PC-9 (cell line): ENCODE measurements around the gene FURIN.

ENCODE experiments used
- CTCF ChIP-seq: fragments of 200-600 bp; sonication (generic); conservative IDR thresholded peaks from 2 replicates; pipeline ENCODE4 v1.6.1; 2017; ENCODE audit warnings: mixed run types, antibody characterized with exemption, mild to moderate bottlenecking, moderate library complexity
- EZH2 ChIP-seq: fragments of 200-600 bp; sonication (generic); IDR thresholded peaks from 2 replicates; pipeline ENCODE4 v1.8.0; 2017; ENCODE audit warnings: antibody characterized with exemption, low read depth

GRCh38 chr15:90906181-90906849 lies 37.9 kb downstream of the FURIN start:
- TF ChIP-seq CTCF = no peak
- no peak for TF ChIP-seq EZH2
